Right hindlimb (tissue), 1 donor: ENCODE results near the gene FXYD6.

Experiments used
- DNase-seq: peaks from one replicate; pipeline ENCODE4 v3.0.0-alpha.2; 2018

Gene FXYD6

DNA sequence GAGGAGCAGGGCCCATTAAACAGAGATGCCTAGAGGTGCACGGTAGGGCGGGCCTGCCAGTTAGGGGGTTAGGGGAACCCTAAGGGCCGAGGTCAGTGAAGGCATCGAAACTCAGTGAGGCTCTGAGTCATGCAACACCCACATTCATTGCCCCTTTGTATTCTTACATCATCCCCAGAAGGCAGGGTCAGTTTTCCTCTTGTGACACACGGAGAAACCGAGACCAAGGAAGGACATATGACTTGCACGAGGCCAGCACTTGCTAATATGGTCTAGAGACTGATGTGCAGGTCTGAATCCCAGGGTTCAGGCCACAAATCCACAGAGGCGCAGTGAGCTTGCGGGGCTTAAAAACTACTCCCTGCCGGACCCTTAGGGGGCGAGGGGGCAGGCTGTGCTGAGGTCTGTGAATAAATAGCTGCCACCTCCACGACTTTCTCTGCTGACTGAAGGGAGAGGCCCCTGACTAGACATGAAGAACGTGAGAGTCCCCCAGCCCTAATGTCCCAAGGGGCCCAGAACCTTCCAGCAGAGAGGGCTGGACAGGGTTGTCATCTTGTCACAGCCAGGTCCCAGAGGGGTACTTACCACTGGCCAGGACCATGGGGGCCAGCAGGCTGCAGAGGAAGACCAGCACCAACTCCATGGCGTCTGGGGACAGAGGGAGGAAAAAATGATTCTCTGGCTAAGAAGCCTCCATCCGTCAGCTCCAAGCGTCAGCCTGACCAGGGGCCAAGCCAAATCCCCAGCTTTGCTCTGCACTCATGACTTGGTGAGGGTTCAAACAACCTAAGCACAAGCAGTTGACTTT, 34.1 kb downstream of the FXYD6 start:
- DNase-seq = no peak

DNA sequence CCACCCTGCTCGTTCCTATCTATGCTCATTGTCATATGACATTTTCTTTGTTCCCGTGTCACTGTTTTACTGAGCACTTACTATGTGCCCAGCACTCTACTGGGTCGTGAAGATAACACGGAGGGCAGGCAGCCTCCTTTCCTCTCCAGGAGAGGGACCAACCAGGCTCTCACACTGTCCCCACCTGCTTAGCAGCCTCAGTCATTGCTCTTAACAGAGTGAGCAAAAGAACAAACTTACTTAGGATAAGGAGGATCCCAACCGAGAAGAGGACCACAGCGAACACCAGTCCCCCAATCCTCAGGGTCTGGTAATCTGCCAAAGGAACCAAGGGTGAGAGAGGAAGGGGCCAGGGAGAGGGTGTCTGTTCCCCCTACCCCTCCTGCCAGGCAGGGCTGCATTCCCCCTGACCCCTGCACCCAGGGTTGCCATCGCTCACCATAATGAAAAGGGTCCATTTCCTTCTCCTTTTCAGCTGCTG, 34.9 kb downstream of the FXYD6 start:
- DNase-seq = no peak

DNA sequence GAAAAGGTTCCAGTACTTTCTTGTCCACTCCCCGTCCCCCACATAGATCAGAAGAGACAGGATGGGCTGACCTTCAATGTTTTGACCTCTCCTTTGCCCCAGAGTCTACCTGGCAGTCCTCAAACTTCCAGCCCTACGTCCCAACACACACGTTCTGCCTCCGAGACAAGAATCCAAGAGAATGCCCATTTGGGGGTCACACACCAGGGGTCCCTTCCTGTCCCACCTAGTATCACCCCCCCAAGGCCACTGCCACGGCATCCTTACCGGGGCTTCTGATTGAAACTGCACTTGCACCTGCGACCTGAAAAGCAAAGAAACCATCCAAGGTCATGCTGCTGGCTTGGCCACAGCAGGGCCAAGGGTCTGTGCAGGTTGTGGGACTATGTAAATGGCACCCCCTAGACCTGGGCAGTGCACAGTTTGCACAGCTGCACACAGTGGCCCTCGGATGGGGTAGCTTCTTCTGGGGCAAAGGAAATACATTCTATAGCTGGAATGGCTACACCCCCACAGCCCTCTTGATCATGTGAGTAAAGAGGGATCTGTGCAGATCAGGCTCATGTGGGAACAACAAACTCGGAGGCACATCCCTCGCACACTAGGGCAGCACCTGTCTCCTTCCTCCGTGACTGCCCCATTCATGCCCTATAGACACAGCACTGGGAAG, 35.4 kb downstream of the FXYD6 start:
- no peak for DNase-seq

DNA sequence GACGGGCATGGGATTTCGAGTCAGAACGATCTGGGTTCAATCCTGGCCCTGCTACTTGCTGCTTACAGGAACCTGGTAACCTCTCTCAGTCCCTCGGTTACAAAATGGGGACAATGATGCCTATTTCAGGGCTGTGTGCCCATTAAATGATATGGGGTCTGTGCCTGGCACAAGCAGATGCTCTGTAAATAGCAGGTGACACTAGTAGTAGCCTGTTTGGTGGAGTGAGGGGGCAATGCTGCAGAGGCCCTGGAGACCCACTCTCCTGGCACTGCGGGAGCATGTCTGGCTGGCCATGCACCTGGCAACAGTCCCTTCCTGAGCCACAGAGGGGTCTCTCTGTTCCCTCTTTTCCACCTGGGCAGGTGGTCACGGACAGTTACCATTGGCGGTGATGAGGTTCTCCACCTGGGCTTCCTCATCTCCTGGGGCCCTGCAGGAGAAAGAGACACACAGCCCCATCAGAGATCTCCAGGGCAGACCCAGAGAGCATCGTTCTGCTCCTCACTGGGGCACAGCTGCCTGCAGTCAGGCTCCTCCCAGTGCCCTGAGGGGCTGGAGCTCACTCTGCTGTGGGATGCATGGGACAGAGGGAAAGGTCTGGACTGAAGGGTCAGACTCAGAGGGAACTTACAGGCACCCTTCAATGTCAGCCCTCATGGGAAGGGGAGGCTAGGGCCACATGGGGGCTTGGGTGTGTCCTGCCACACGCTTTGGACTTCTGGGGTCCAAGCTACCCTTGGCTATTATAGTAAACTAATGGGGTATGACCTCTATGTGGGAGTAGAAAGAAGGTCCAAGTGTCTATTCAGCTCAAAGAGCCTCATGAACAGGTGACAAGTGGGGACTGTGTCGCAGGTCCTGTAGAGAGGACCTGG, 36.3 kb downstream of the FXYD6 start:
- DNase-seq = no peak

DNA sequence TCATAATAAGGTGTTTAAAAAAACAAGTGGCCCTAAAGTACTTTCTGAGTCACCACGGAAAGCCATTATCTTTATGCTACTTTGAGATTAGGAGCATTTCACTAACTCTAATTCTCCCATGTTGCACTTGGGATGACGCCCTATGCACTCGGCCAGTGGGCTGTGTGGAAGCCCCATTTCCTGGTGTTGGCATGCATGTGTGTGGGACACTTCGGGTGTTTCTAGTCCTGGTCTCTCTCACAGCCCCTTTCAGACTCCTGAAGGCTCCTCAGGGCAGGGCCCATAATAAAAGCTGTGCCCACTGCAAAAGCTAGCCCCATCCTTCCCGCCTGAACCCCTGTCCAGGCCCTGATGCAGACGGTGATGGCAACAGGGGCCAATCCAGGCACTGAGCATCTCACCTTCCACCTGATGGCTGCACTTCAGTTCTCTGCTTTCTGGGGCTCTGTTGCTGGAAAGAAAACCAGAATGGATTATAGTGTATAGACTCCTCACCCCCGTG, 37.0 kb downstream of the FXYD6 start:
- no peak for DNase-seq

DNA sequence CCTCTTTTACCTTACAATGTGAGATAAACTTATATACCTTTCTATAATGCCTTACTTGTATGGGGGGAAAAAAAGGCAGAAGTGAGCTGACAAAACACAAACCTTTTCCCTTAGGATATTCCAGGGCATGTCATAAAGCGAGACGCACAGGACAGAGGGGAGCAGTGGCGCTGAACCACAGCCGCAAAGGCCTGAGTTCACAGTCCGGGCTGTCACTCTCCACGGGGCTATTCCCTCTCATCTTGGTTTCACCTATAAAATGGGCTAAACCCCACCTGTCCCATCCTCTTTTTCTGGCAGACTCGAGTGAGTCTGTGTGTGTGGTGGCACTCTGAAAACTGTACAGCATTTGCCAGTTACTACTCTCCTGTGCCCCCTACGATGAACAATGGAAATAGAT, 37.6 kb downstream of the FXYD6 start:
- no peak for DNase-seq

DNA sequence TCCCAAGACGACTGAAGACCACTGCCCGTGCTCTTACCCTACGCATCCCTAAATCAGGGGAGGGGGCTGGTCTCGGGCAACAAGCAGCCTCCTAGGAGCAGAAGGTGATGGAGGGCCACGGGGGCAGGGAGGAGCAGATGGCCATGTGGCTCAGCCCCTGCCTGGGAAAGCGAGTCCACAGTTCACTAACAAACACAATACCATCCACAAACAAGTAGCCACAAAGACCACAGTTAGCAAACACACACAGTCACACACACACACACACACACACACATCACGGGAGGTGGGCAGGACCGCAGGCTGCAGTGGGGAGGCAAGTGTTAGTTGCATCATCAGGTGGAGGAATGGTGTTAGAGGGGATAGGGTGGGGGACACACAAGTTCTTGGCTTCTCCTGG, 38.7 kb downstream of the FXYD6 start:
- no peak for DNase-seq

DNA sequence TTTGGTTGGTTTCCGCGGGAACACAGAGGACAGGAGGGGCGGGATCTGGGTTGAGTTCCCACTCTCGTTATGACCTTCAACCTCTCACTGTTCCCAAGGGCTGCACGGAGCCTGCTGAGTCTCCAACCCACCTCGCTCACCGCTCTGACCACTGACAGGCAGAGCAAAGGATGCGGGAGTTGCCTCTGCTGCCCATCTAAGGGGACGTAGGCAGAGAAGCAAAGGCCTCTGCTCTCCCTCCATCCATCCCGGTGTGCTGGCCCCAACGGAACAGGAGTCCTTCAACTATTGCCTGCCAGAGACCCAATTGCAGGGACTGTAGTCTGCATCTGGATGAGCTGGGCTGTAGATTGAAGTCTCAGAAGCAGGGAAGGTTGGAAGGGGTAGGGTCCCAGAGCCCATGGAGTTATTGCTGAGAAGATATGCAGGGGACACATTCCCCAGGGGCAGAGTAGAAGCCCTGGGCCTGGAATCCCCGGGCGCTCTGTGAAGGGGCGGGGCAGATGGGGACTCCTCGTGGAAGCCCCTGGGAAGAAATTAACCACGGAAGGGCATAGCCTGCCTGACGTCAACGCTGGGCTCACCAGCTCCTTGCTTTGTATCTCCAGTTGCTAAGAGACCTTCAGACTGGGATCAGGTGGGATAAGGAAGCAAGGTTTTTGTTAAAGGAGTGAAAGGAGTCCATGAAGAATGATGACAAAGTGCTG, 39.2 kb downstream of the FXYD6 start:
- no peak for DNase-seq

DNA sequence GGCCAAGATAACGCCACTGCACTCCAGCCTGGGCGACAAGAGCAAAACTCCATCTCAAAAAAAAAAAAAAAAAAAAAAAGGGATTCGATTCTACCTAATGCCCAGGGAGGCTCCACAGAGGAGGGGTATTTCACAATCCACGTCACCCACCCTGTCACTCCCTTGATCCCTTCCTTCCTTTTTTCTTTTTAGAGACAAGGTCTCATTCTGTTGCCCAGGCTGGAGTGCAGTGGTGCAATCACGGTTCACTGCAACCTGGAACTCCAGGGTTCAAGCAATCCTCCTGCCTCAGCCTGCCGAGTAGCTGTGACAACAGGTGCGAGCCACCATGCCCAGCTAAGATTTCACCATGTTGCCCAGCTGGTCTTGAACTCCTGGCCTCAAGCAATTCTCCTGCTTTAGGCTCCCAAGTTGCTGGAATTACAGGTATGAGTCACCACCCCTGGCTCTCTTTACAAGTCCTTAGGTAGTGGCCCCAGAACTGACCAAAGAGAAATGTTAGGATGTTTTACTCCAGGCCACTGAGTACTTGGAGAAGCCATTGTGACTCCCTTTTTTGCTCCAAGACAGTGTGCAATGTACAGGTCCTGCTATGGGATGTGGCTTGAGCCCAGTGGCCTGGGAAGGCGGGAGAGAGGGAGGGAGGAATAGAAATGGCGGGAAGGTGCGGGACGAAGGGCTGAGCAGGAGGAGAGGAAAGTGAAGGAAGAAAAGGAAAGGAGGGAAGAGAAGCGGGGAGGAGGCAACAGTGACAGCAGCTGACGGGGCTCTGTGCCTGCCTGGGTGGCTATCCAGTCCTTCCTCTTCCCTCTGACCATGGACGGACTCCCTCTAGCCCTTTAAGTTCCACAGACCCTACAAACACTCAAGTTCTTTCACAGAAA, 40.1 kb downstream of the FXYD6 start:
- DNase-seq = no peak

DNA sequence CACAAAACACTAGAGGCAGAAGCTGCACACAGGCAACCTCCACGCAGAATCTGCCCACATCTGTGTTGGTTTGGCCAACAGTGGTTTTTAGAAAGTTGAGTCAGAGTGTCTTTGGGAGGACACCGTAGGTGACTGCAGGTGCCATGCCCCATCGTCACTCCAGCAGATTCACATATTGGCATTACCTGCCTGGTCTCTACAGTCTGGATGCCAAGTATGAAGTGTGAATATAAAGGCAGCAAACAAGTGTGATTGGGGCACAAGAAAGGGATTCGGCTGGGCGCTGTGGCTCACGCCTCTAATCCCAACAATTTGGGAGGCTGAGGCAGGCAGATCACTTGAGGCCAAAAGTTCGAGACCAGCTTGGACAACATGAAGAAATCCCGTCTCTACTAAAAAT, 40.9 kb downstream of the FXYD6 start:
- no peak for DNase-seq

DNA sequence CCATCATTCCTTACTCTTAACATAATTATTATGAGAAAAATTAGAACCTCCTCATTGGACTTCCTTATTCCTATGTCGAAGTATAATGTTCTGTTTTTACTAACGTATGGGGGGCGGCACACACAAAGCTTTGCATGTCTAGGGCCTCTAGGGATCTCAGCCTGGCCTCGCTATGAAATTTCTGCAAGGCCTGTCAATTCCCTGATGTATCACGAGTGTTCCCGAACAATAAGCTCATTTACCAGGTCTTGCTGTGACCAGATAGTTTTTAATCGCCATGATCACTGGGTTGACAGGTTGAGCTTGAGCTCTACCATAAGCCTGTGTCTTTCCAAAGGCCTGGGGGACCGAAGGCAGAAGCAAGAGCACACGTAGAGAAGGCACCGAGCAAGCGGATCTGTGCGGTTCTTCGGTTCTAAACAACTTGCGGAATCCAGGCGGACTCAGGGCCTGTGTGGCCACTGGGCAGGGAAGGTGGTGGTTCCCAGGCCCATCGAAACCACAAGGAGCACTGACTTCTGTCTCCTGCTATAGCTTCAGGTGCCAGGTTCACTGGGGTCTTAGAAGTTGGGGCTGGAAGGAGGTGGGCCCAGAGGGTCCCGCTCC, 41.5 kb downstream of the FXYD6 start:
- DNase-seq = no peak

DNA sequence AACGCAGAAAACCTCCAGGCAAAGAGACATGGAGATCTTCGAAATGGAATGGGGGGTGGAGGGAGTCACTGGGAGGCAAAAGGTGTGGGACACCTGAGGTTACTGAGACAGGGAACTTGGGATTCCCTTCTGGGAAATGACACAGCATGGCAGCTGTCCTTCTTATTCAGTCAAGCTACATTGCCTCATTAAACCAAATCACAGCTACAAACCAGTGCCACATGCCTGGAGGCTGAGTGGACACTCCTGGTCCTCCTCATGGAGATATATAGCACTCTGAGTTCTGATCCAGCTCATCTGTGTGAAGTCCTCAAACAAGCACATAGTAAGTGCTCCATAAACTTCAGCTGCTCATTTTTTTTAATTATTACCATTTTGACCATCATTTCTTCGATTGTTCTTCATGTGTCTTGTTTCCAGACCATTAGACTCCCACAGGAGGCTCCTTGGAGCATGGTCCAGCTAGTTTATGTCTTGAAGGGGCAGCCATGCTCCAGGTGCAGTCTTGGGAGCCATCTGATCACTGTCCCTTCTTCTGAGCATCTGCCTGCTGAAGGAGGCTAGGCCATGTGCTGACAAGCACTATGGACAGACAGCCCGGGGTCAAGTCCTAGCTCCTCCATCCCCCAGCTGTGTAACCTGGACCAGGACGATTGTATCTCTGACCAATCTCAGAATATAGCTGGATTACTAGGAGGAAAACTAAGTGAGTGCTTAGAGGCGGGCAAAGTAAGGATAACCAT, 42.2 kb downstream of the FXYD6 start:
- no peak for DNase-seq

DNA sequence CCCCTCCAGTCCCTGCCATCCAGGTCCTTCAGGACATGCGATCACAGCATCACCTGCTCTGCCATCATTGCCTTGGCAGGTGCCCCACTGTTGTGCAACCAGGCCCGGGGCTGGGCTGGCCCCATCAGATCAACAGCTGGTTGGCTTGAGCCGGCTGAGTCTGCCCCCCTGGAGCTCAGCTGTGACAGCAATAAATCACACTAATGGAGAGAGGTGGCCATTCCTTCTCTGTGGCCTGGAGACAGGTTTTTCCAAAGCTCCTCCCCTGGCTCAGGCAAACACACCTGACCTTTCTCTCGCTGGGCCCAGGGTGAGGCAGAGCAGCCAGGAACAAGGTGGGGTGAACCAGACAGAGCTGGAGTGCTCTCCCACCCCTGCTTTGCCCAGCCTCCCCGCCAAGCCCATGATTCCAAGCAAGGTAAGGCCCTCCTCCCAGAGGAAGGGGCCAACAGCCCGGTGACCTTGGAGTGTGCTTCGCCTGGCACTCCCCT, 43.0 kb downstream of the FXYD6 start:
- DNase-seq = peak; percentile 55

DNA sequence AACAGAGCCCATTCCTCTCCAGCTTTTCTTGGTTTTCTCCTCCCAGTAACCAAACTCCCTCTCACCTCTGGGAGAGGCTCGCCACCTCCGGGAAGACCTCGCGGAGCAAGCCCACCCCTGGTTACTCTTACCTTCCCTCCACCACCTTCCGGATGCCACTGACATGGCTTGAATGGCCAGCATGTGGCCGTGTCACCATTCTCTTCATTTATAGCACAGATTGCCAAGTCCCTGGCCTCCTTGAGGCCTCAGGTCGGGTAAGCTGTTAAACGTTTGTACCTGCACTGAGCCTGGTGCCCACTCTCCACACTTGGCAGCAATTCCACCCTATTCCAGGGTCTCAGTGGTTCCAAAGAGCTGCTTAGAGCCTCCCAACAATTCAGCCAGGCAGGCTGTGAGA, 43.9 kb downstream of the FXYD6 start:
- no peak for DNase-seq

DNA sequence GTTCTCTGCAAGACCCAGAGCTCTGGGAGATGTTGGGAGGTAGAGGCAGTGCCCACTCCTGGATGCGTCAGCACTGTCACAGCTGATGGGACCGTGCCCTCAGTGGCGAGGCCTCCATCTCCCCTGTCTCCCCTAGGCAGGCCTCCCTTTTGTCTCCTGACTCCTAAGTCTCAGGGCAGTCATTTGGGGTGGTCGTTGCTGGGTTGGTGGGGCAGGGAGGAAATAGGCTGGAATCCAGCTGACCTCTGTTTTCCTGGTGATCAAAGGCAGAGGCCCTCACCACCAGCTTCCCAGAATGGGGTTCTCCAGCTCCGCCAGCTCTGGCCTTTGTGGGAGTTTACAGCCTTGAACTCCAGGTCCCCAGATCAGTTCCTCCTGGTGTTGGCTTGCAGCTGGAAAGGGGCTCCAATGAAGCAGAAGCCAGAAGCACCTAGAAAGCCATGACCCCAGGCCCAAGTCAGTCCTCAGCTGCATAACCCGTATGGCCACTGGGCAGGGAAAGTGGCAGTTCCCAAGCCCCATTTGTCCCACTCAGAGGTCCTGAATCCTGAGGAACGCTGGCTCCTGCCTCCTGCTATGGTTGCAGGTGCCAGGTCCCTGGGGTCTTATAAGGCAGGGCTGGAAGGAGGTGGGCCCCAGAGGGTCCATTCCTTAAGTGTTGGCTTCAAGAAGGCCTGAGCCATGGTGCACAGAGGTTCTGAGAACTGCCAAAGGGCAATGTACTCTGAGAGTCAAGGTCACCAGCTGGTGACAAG, 44.6 kb downstream of the FXYD6 start:
- DNase-seq = no peak

DNA sequence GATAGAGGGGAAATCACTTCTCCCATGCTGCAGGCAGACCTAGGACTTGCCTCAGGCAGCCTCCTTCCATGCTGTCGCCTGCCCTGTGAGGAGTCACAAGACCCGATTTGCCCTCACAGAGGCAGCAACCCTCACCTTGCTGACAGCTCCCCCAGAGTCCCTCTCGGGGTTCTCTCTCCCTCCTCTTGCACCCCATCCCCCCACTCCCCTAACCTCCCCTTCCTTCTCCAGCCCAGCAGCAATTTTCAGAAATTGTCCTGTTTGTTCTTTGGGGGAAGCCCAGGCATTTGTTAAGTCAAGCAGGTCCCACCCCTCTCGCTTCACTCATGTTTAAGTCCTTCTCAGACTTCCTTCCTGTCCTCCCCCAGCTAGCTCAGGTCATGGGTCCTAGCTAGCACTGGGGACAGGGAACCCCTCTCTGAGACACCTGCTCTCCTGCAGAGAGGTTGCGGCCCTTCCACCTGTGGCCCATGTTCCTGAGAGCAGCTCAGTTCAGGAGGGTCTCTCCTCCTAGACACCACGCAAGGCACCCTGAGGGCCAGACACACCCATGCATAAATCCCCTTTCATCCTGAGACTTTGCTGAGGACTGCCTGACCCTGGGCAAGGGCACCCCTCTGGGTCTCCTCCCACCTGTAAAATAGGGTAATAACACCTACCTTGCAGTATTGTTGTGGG, 45.6 kb downstream of the FXYD6 start:
- no peak for DNase-seq

DNA sequence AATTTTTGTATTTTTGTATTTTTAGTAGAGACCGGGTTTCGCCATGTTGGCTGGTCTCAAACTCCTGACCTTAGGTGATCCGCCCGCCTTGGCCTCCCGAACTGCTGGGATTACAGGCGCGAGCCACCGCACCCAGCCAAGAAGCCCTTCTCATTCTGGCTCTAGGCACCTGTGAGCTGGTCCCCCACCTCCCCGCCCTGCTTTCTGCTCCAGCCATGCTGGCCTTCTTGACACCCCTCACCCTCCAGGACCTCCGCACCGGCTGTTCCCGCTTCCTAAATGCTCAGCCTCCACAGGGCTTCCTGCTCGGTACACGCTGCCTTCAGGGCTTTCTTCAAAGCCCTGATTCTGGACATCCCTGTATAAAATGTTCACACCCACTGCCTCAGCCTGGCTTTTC, 46.4 kb downstream of the FXYD6 start:
- no peak for DNase-seq

DNA sequence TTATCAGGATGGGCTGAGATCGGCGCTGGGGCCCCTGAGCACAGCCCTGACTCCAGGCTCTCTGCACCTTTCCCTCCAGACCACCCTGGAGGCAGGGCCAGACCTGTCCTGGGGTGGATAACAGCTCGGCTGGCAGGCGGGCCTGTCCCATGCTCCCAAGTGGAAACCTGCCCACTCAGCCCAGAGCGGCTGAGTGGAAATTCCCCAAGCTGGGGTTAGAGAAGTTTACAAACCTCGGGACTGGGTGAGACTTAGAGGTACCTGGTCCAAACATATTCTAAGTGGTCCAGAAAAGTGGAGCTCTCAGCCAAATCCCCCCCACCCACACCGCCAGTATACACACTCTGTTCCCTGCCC, 47.1 kb downstream of the FXYD6 start:
- no peak for DNase-seq
